ENCODE results near the gene ATP11A.

DNA sequence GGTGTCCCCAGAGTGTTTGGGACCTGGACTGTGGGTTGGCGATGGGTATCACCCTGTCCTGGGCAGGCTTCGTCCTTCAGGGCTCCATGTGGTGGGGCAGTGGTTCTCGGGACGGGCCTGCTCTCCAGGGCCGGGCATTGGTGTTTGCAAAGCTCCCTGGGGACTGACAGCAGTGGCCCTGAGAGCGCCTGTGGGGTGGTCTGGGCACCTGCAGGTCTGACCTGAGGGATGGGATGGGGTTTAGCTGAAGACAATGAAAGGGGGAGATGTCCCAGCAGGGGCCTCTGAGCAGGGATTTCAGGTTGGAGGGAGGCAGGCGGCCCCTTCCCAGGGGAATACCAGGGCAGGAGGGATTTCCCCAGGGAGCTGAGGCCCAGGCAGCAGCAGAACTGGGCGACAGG is 210.9 kb downstream of the ATP11A start:
- TF ChIP-seq, protein P1, sequence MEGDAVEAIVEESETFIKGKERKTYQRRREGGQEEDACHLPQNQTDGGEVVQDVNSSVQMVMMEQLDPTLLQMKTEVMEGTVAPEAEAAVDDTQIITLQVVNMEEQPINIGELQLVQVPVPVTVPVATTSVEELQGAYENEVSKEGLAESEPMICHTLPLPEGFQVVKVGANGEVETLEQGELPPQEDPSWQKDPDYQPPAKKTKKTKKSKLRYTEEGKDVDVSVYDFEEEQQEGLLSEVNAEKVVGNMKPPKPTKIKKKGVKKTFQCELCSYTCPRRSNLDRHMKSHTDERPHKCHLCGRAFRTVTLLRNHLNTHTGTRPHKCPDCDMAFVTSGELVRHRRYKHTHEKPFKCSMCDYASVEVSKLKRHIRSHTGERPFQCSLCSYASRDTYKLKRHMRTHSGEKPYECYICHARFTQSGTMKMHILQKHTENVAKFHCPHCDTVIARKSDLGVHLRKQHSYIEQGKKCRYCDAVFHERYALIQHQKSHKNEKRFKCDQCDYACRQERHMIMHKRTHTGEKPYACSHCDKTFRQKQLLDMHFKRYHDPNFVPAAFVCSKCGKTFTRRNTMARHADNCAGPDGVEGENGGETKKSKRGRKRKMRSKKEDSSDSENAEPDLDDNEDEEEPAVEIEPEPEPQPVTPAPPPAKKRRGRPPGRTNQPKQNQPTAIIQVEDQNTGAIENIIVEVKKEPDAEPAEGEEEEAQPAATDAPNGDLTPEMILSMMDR (IDR thresholded peaks at IDR 0.05; ENCODE audit: low read depth, low read length) = no peak
- TF ChIP-seq EZH2phosphoT487 (IDR thresholded peaks at IDR 0.05; ENCODE audit: low read depth) = no peak
